K562 (cell line): ENCODE data around the gene AMZ1. TPM values are rescaled to one million over a fixed set of nuclear protein-coding genes. Genes with fewer than 3 reads are reported as not detected.

Experiments used
- ATAC-seq: fragments of 200-7000 bp; cut with Tn5 transposase; 3 replicates; pipeline ENCODE4 v1.9.1; 2020; ENCODE audit warnings: moderate library complexity
- BruUV-seq: library from RNA; stranded (reverse); fragments of 400-500 nt; replicated peaks from 2 replicates; lab custom pipeline; 2021; lab: Mats Ljungman, UMichigan
- CTCF ChIA-PET: fragments of 300-600 bp; formaldehyde crosslinking; extraction: SDS; loops from one replicate; lab custom pipeline; 2021; ENCODE audit warnings: low intra/inter-chr PET ratio; lab: Yijun Ruan, JAX
- POLR2A ChIA-PET: fragments of 300-600, 350-650 bp; sonication (Branson Sonifier 250); formaldehyde crosslinking; extraction: SDS; loops from one replicate; lab custom pipeline; 2021; ENCODE audit warnings: antibody characterized with exemption, inconsistent platforms; lab: Yijun Ruan, JAX
- DNase-seq, 4 experiments: peaks; one replicate each; pipeline versions ENCODE4 v3.0.0 to v3.0.0-alpha.2; 2011 to 2018; ENCODE audit warnings: low spot score in 3 of 4, mixed read lengths in 3 of 4; ENCODE audit errors: extremely low read depth in 1 of 4
- FAIRE-seq: peaks from 2 replicates; lab custom pipeline; 2011; peaks lifted over from hg19 to GRCh38; lab: Jason Lieb, UNC
- H2AFZ ChIP-seq: 2 replicates; pipeline ENCODE4 v1.6.0; 2011; ENCODE audit warnings: low read depth, low read length, control low read depth, inconsistent platforms
- H3K27ac ChIP-seq: fragments of 200-600 bp; 3 replicates; pipeline ENCODE4 v1.8.0; 2011; ENCODE audit warnings: low read depth, mild to moderate bottlenecking, control low read depth, inconsistent platforms, low read length, moderate library complexity, mixed read lengths; ENCODE audit errors: extremely low read depth
- H3K27me3 ChIP-seq, 2 experiments: fragments of 300-600 bp in 1 of 2; 2 replicates in 1 of 2; 3 replicates in 1 of 2; pipeline versions ENCODE4 v1.6.0 to v1.8.0; 2011; ENCODE audit warnings: inconsistent platforms in 2 of 2, low read length in 2 of 2, mild to moderate bottlenecking in 1 of 2, mixed read lengths in 1 of 2, moderate library complexity in 1 of 2; ENCODE audit not compliant: control insufficient read depth in 2 of 2, insufficient read depth in 2 of 2
- H3K36me3 ChIP-seq: fragments of 300-600 bp; 3 replicates; pipeline ENCODE4 v1.8.0; 2011; ENCODE audit warnings: mild to moderate bottlenecking, low read length, inconsistent platforms; ENCODE audit not compliant: control insufficient read depth, insufficient read depth
- H3K4me1 ChIP-seq, 2 experiments: fragments of 200-600 bp in 1 of 2; replicated peaks in 1 of 2; 2 replicates in 1 of 2; 3 replicates in 1 of 2; pipeline versions ENCODE4 v1.5.1 to v1.8.0; 2011; ENCODE audit warnings: inconsistent platforms in 2 of 2, low read length in 2 of 2, mild to moderate bottlenecking in 1 of 2, mixed read lengths in 1 of 2, moderate library complexity in 1 of 2; ENCODE audit not compliant: control insufficient read depth in 2 of 2, insufficient read depth in 2 of 2
- H3K4me2 ChIP-seq: 2 replicates; pipeline ENCODE4 v1.6.1; 2011; ENCODE audit warnings: low read length, control low read depth, inconsistent platforms, mixed read lengths; ENCODE audit not compliant: insufficient read depth
- H3K4me3 ChIP-seq: fragments of 200-600 bp; sonication (generic), shearing (Covaris generic); 2 replicates; pipeline ENCODE4 v1.5.1; 2016; ENCODE audit warnings: control low read depth, inconsistent platforms
- H3K79me2 ChIP-seq: fragments of 200-600 bp; 3 replicates; pipeline ENCODE4 v1.8.0; 2011; ENCODE audit warnings: low read length, inconsistent platforms; ENCODE audit not compliant: control insufficient read depth, insufficient read depth
- H3K9ac ChIP-seq, 2 experiments: 2 replicates each; pipeline versions ENCODE4 v1.6.0 to v1.6.1; 2011; ENCODE audit warnings: low read depth in 2 of 2, low read length in 2 of 2, control low read depth in 1 of 2, inconsistent platforms in 1 of 2, mild to moderate bottlenecking in 1 of 2, mixed read lengths in 1 of 2; ENCODE audit not compliant: insufficient read depth in 1 of 2
- H3K9me1 ChIP-seq: one replicate; pipeline ENCODE4 v1.6.0; 2011; ENCODE audit warnings: inconsistent platforms, mild to moderate bottlenecking, low read length, moderate library complexity; ENCODE audit not compliant: control insufficient read depth, insufficient read depth
- H3K9me3 ChIP-seq: replicated peaks from 2 replicates; pipeline ENCODE4 v1.5.1; 2011; ENCODE audit warnings: low read depth, low read length, inconsistent platforms; ENCODE audit not compliant: control insufficient read depth, insufficient read depth
- H4K20me1 ChIP-seq: replicated peaks from 2 replicates; pipeline ENCODE4 v1.6.1; 2011; ENCODE audit warnings: low read length, inconsistent platforms, mixed read lengths; ENCODE audit not compliant: control insufficient read depth, insufficient read depth
- BRF1 ChIP-seq: IDR thresholded peaks from 3 replicates; pipeline ENCODE4 v1.6.1; 2011; ENCODE audit warnings: borderline replicate concordance, mild to moderate bottlenecking; ENCODE audit not compliant: insufficient read length; ENCODE audit errors: extremely low read depth
- KAT8 ChIP-seq: fragments of 450-650 bp; IDR thresholded peaks from 2 replicates; pipeline ENCODE4 v1.6.1; 2016; ENCODE audit warnings: low read depth, mild to moderate bottlenecking
- KLF10 ChIP-seq: fragments of 250-450 bp; sonication (Bioruptor Pico); IDR thresholded peaks from 2 replicates; pipeline ENCODE4 v1.6.1; 2021; ENCODE audit warnings: matching md5 sums
- MCM7 ChIP-seq, 2 experiments: fragments of 450-650 bp; IDR thresholded peaks; 2 replicates each; pipeline ENCODE4 v1.6.1; 2016 to 2018
- RFX7 ChIP-seq: fragments of 250-450 bp; sonication (Bioruptor Pico); IDR thresholded peaks from 2 replicates; pipeline ENCODE4 v1.5.1; 2021; ENCODE audit warnings: mild to moderate bottlenecking
- ZNF707 ChIP-seq: fragments of 250-450 bp; sonication (Bioruptor Pico); conservative IDR thresholded peaks from 2 replicates; pipeline ENCODE4 v1.8.0; 2022; ENCODE audit warnings: inconsistent platforms, mild to moderate bottlenecking, moderate library complexity
- WGBS: fragments of 100-300 bp; shearing (Covaris generic); methylation state at CpG from one replicate; pipeline ENCODE4 v1.1.6; 2016; ENCODE audit warnings: low coverage, mixed read lengths; ENCODE audit not compliant: insufficient coverage; ENCODE audit errors: missing lambda C conversion rate; 5-methylcytosine and 5-hydroxymethylcytosine counted together
- in situ Hi-C: fragments of 300-500 bp; cut with MboI; formaldehyde crosslinking; loops from 4 replicates; pipeline ENCODE4 v1.15.0; 2018; ENCODE audit warnings: inconsistent platforms, mixed read lengths
- intact Hi-C: fragments of 100-400 bp; cut with micrococcal nuclease; formaldehyde crosslinking; loops from 2 replicates; pipeline ENCODE4 v1.14.2; 2022
- polyA plus RNA-seq, 8 experiments: library from polyadenylated mRNA; depleted of rRNA in 4 of 8; stranded (reverse) in 5 of 8; unstranded in 3 of 8; fragments of >200 nt; fragmentation: Nextera tagmentation in 2 of 8; fragmentation: Illumina TruSeq in 1 of 8; extraction: Ambion mirVana in 2 of 8; extraction: Trizol in 1 of 8; gene quantifications; 2 replicates each; pipeline versions ENCODE4 v1.2.1 to v1.2.3, GENCODE V29; 2011 to 2014; ENCODE audit warnings: inconsistent platforms in 1 of 8, missing spikeins in 1 of 8
- total RNA-seq, 7 experiments: library from RNA; depleted of rRNA in 6 of 7; stranded (reverse); fragments of >200 nt in 6 of 7; fragmentation: Illumina TruSeq in 2 of 7; extraction: Trizol in 2 of 7; gene quantifications; 2 replicates each; pipeline versions ENCODE4 v1.2.1 to v1.2.3, GENCODE V29; 2011 to 2021; ENCODE audit warnings: low replicate concordance in 1 of 7
- TF ChIP-seq, protein P1 (sequence below): sonication (generic); formaldehyde crosslinking; IDR thresholded peaks from 2 replicates; pipeline ENCODE4 v1.9.0; 2022; ENCODE audit warnings: mild to moderate bottlenecking, missing genetic modification reagents
- TF ChIP-seq, protein P2 (sequence below): fragments of 150-350 bp; IDR thresholded peaks from 2 replicates; pipeline ENCODE4 v1.6.1; 2014; ENCODE audit warnings: low read depth, mild to moderate bottlenecking, low read length, borderline replicate concordance

Gene AMZ1
- total and polyA plus RNA-seq, 9 of the 15 experiments (the other 6 are each of a cell fraction or from before 2014, with no cell fraction given) = not detected

DNA sequence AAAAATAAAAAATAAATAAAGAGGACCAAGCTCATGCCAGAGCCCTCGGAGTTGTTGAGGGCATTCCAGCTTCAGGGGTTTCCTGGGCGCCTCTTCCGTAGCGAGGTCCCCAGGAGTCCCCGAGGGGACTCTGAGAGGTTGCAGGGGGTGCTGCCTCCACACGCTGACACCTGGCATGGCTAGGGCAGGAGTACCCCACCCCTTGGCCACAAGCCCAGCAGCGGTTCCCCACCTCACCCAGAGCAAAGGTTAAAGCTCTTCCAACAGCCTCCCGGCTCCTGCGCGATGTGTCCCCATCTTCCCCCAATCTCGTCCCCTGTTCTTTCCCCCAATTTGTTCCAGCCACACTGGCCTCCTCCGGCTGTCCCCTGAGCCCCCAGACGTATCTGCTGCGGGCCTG, 4.5 kb downstream of the AMZ1 start:
- FAIRE-seq = no peak

More for the DNA sequence above, 4.5 kb downstream of the AMZ1 start:
- ATAC-seq (no peak), DNase-seq (no peak)
- H3K27me3 ChIP-seq = peaks cover 22 to 44% of the 10 kb centered on the region in 2 experiments
- in situ Hi-C loops (no loop called here), intact Hi-C loops (no loop called here)
- H3K36me3 ChIP-seq = no peaks in the 10 kb centered on the region
- no peaks in the 10 kb centered on the region for H3K79me2 ChIP-seq
- WGBS = 67% methylated on average over 14 of the region's 14 CpGs
- no peak overlapping the region for H3K9ac ChIP-seq
- no peaks in the 10 kb centered on the region for H3K9me3 ChIP-seq
- no peak overlapping the region for H3K4me3 ChIP-seq
- TF ChIP-seq MCM7 (IDR thresholded peaks at IDR 0.05) (no peak), ZNF707 (no peak), KLF10 (CRISPR knock-in tag) (no peak), BRF1 (no peak), RFX7 (CRISPR knock-in tag) (no peak), KAT8 (no peak)
- TF ChIP-seq, protein P1, sequence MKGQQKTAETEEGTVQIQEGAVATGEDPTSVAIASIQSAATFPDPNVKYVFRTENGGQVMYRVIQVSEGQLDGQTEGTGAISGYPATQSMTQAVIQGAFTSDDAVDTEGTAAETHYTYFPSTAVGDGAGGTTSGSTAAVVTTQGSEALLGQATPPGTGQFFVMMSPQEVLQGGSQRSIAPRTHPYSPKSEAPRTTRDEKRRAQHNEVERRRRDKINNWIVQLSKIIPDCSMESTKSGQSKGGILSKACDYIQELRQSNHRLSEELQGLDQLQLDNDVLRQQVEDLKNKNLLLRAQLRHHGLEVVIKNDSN (CRISPR knock-in tag) = no peak
- TF ChIP-seq, protein P2, sequence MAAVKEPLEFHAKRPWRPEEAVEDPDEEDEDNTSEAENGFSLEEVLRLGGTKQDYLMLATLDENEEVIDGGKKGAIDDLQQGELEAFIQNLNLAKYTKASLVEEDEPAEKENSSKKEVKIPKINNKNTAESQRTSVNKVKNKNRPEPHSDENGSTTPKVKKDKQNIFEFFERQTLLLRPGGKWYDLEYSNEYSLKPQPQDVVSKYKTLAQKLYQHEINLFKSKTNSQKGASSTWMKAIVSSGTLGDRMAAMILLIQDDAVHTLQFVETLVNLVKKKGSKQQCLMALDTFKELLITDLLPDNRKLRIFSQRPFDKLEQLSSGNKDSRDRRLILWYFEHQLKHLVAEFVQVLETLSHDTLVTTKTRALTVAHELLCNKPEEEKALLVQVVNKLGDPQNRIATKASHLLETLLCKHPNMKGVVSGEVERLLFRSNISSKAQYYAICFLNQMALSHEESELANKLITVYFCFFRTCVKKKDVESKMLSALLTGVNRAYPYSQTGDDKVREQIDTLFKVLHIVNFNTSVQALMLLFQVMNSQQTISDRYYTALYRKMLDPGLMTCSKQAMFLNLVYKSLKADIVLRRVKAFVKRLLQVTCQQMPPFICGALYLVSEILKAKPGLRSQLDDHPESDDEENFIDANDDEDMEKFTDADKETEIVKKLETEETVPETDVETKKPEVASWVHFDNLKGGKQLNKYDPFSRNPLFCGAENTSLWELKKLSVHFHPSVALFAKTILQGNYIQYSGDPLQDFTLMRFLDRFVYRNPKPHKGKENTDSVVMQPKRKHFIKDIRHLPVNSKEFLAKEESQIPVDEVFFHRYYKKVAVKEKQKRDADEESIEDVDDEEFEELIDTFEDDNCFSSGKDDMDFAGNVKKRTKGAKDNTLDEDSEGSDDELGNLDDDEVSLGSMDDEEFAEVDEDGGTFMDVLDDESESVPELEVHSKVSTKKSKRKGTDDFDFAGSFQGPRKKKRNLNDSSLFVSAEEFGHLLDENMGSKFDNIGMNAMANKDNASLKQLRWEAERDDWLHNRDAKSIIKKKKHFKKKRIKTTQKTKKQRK = no peak
- ChIA-PET CTCF (no interaction called here), POLR2A (interaction anchor here (1.5 kb wide), 1 partner anchor 9 kb away, joined by 5 read pairs; no protein-coding TSS in a partner anchor)
- peaks cover 5% of the 10 kb centered on the region; the same call in 1 of the 2 replicates for H4K20me1 ChIP-seq
- H3K27ac ChIP-seq = no peak overlapping the region
- H3K9me1 ChIP-seq = no peaks in the 10 kb centered on the region
- BruUV-seq = no TSS peak
- no peak overlapping the region for H3K4me2 ChIP-seq
- peaks cover 0 to 17% of the 10 kb centered on the region in 2 experiments; a peak in 2 of 5 replicates for H3K4me1 ChIP-seq
- no peak overlapping the region for H2AFZ ChIP-seq
